PC-3 (cell line): ENCODE measurements around the gene ZNF575. TPM values are rescaled to one million over a fixed set of nuclear protein-coding genes. Genes with fewer than 3 reads are reported as not detected.

Source experiments
- ATAC-seq: fragments of 200-7000 bp; cut with Tn5 transposase; 2 replicates; pipeline ENCODE4 v1.9.1; 2020; ENCODE audit warnings: mild to moderate bottlenecking, moderate library complexity
- BruUV-seq: library from RNA; stranded (reverse); fragments of 400-500 nt; replicated peaks from 2 replicates; lab custom pipeline; 2021; lab: Mats Ljungman, UMichigan
- CTCF ChIA-PET: fragments of 300-600 bp; sonication (Branson Sonifier 250); formaldehyde crosslinking; loops from one replicate; lab custom pipeline; 2022; ENCODE audit warnings: antibody characterized with exemption; lab: Charles Lee
- POLR2A ChIA-PET: fragments of 300-600 bp; sonication (Branson Sonifier 250); formaldehyde crosslinking; loops from one replicate; lab custom pipeline; 2022; ENCODE audit warnings: antibody characterized with exemption; ENCODE audit not compliant: unreplicated experiment; lab: Charles Lee
- DNase-seq: peaks from one replicate; pipeline ENCODE4 v3.0.0-alpha.2; 2015
- H2AFZ ChIP-seq: fragments of 300-600 bp; sonication (generic); 2 replicates; pipeline ENCODE4 v1.6.0; 2016; ENCODE audit warnings: antibody characterized with exemption, low read length
- H3F3A ChIP-seq: fragments of 300-600 bp; sonication (generic); one replicate; pipeline ENCODE4 v1.6.0; 2017; ENCODE audit warnings: antibody characterized with exemption, low read length, control low read depth, mild to moderate bottlenecking; ENCODE audit not compliant: unreplicated experiment
- H3K27ac ChIP-seq: fragments of 300-600 bp; sonication (generic); 2 replicates; pipeline ENCODE4 v1.5.1; 2016; ENCODE audit warnings: mild to moderate bottlenecking, low read length
- H3K27me3 ChIP-seq: fragments of 300-600 bp; sonication (generic); 2 replicates; pipeline ENCODE4 v1.6.1; 2016; ENCODE audit warnings: low read length, mixed read lengths
- H3K36me3 ChIP-seq: fragments of 300-600 bp; sonication (generic); 2 replicates; pipeline ENCODE4 v1.6.1; 2016; ENCODE audit warnings: low read depth, mixed run types, low read length, mixed read lengths
- H3K4me1 ChIP-seq: fragments of 300-600 bp; sonication (generic); 2 replicates; pipeline ENCODE4 v1.5.1; 2016; ENCODE audit warnings: low read length; ENCODE audit not compliant: insufficient read depth
- H3K4me2 ChIP-seq: fragments of 300-600 bp; sonication (generic); 2 replicates; pipeline ENCODE4 v1.6.0; 2016; ENCODE audit warnings: low read length
- H3K4me3 ChIP-seq: fragments of 300-600 bp; sonication (generic); 2 replicates; pipeline ENCODE4 v1.5.1; 2016; ENCODE audit warnings: mild to moderate bottlenecking, low read length, mixed read lengths
- H3K79me2 ChIP-seq: fragments of 300-600 bp; sonication (generic); 2 replicates; pipeline ENCODE4 v1.6.1; 2017; ENCODE audit warnings: low read length, mixed read lengths
- H3K9ac ChIP-seq: fragments of 300-600 bp; sonication (generic); 2 replicates; pipeline ENCODE4 v1.6.0; 2016; ENCODE audit warnings: mild to moderate bottlenecking, low read length
- H3K9me2 ChIP-seq: fragments of 300-600 bp; sonication (generic); replicated peaks from 2 replicates; pipeline ENCODE4 v1.6.1; 2016; ENCODE audit warnings: mixed run types, low read length, mixed read lengths
- H3K9me3 ChIP-seq: fragments of 300-600 bp; sonication (generic); 2 replicates; pipeline ENCODE4 v1.6.1; 2016; ENCODE audit warnings: low read length, mixed read lengths
- H4K20me1 ChIP-seq: fragments of 300-600 bp; sonication (generic); 2 replicates; pipeline ENCODE4 v1.6.1; 2016; ENCODE audit warnings: low read length, mixed read lengths
- CTCF ChIP-seq: fragments of 300-600 bp; sonication (generic); conservative IDR thresholded peaks from 2 replicates; pipeline ENCODE4 v1.5.1; 2017; ENCODE audit warnings: antibody characterized with exemption, low read depth, mild to moderate bottlenecking, low read length
- EZH2 ChIP-seq: fragments of 300-600 bp; sonication (generic); IDR thresholded peaks from one replicate; pipeline ENCODE4 v1.6.1; 2017; ENCODE audit warnings: antibody characterized with exemption, mild to moderate bottlenecking, low read length; ENCODE audit not compliant: unreplicated experiment
- EZH2phosphoT487 ChIP-seq: fragments of 300-600 bp; sonication (generic); IDR thresholded peaks from 2 replicates; pipeline ENCODE4 v1.6.1; 2018; ENCODE audit warnings: mild to moderate bottlenecking, antibody characterized with exemption, low read length, borderline replicate concordance
- intact Hi-C: fragments of 100-400 bp; cut with micrococcal nuclease; formaldehyde crosslinking; loops from 2 replicates; pipeline ENCODE4 v1.9.0; 2023
- total RNA-seq: library from RNA; depleted of rRNA; stranded (reverse); fragments of >200 nt; gene quantifications from 2 replicates; pipeline ENCODE4 v1.2.3, GENCODE V29; 2014

The ZNF575 gene
- total RNA-seq, 1 experiment from 2014 or later: not detected

GRCh38 chr19:43538922-43539321, 5.9 kb downstream of the ZNF575 start:
- H2AFZ ChIP-seq: no peak overlapping the region
- H3K4me3 ChIP-seq: no peak overlapping the region
- TF ChIP-seq EZH2 (no peak), CTCF (no peak), EZH2phosphoT487 (no peak)
- ATAC-seq (no peak), DNase-seq (no peak)
- H3K4me2 ChIP-seq: no peak overlapping the region
- no TSS peak for BruUV-seq
- H3K9me2 ChIP-seq: no peaks in the 10 kb centered on the region
- no peaks in the 10 kb centered on the region for H3K27me3 ChIP-seq
- H3K9me3 ChIP-seq: no peaks in the 10 kb centered on the region
- H3K9ac ChIP-seq: no peak overlapping the region
- CTCF ChIA-PET: no interaction called here
- no peaks in the 10 kb centered on the region for H4K20me1 ChIP-seq
- POLR2A ChIA-PET: no interaction called here
- H3K36me3 ChIP-seq: peaks cover 7% of the 10 kb centered on the region
- no peaks in the 10 kb centered on the region for H3K79me2 ChIP-seq
- no peaks in the 10 kb centered on the region for H3F3A ChIP-seq
- intact Hi-C loops: no loop called here
- no peak overlapping the region for H3K27ac ChIP-seq
- no peaks in the 10 kb centered on the region for H3K4me1 ChIP-seq

GRCh38 chr19:43540381-43540780, 7.4 kb downstream of the ZNF575 start:
- no peaks in the 10 kb centered on the region for H3K4me1 ChIP-seq
- no peaks in the 10 kb centered on the region for H3F3A ChIP-seq
- peaks cover 7% of the 10 kb centered on the region for H3K36me3 ChIP-seq
- H2AFZ ChIP-seq: no peak overlapping the region
- H3K9me2 ChIP-seq: no peaks in the 10 kb centered on the region
- no peak overlapping the region for H3K4me2 ChIP-seq
- no peak overlapping the region for H3K27ac ChIP-seq
- H3K9me3 ChIP-seq: no peaks in the 10 kb centered on the region
- ATAC-seq: no peak
- H3K4me3 ChIP-seq: no peak overlapping the region
- intact Hi-C loops: no loop called here
- H3K9ac ChIP-seq: no peak overlapping the region
- no peaks in the 10 kb centered on the region for H3K27me3 ChIP-seq
- DNase-seq: no peak
- H4K20me1 ChIP-seq: no peaks in the 10 kb centered on the region
- no TSS peak for BruUV-seq
- TF ChIP-seq CTCF (no peak), EZH2 (no peak), EZH2phosphoT487 (no peak)
- ChIA-PET POLR2A (no interaction called here), CTCF (no interaction called here)
- H3K79me2 ChIP-seq: no peaks in the 10 kb centered on the region

- Histone ChIP-seq H3K27ac (no peak overlapping the region), H3K4me1 (no peaks in the 10 kb centered on the region), H4K20me1 (no peaks in the 10 kb centered on the region), H3K9ac (no peak overlapping the region), H3K79me2 (no peaks in the 10 kb centered on the region), H3K27me3 (no peaks in the 10 kb centered on the region), H3K4me2 (no peak overlapping the region), H3K9me3 (no peaks in the 10 kb centered on the region), H3K4me3 (no peak overlapping the region), H3K36me3 (peaks cover 7% of the 10 kb centered on the region), H3F3A (no peaks in the 10 kb centered on the region), H3K9me2 (no peaks in the 10 kb centered on the region), H2AFZ (no peak overlapping the region)
- POLR2A ChIA-PET: no interaction called here
- TF ChIP-seq CTCF: no peak
- no peak for TF ChIP-seq EZH2phosphoT487
- TF ChIP-seq EZH2: no peak
- intact Hi-C loops: no loop called here
- ATAC-seq (no peak), DNase-seq (no peak)
- CTCF ChIA-PET: no interaction called here
- no TSS peak for BruUV-seq
These were observed 9.1 kb downstream of the ZNF575 start for GRCh38 chr19:43541920-43542650.
